Spleen (tissue), 7 donors: Measurements from ENCODE around the gene SHKBP1.

ENCODE experiments used
- CTCF ChIP-seq, 11 experiments: fragments of 200-600 bp in 7 of 11; fragments of 450-650 bp in 4 of 11; sonication (generic) in 4 of 11; IDR thresholded peaks in 8 of 11; conservative IDR thresholded peaks in 3 of 11; 1 replicate in 7 of 11; 2 replicates in 4 of 11; pipeline versions ENCODE4 v1.4.0 to v1.8.0; 2016 to 2021; ENCODE audit warnings: antibody characterized with exemption in 11 of 11, inconsistent platforms in 4 of 11, mild to moderate bottlenecking in 1 of 11
- POLR2A ChIP-seq, 3 donors: fragments of 450-650 bp; IDR thresholded peaks; one replicate each; pipeline ENCODE4 v1.5.1; 2017; ENCODE audit warnings: antibody characterized with exemption in 3 of 3, mild to moderate bottlenecking in 1 of 3
- donor health status: DM: no; HTN: no; CAD: no; lungs with moderate emphysema.
- donor health status: DM: no; HTN: no; CAD: no.
- donor health status: DM: no; HTN: no; CAD: no.

- no peak for TF ChIP-seq CTCF (IDR thresholded peaks at IDR 0.05 in 8 of 11, conservative IDR thresholded peaks at IDR 0.05 in 3 of 11)
- no peak for TF ChIP-seq POLR2A (IDR thresholded peaks at IDR 0.05)
These were observed 48.1 kb upstream of the SHKBP1 start for GRCh38 chr19:40528533-40529092.
